GM12878 (cell line): ENCODE data around the gene CHST14.

Source experiments
- BRCA1 ChIP-seq: IDR thresholded peaks from 2 replicates; pipeline ENCODE4 v1.6.1; 2011; ENCODE audit warnings: low read depth, low read length, improper control_type of control experiment
- EZH2 ChIP-seq: IDR thresholded peaks from 2 replicates; pipeline ENCODE4 v1.6.1; 2012; ENCODE audit warnings: low read depth, mild to moderate bottlenecking, control low read depth, inconsistent platforms, low read length, borderline replicate concordance; ENCODE audit not compliant: control insufficient read depth
- POLR2A ChIP-seq: IDR thresholded peaks from 2 replicates; pipeline ENCODE4 v1.6.1; 2011; ENCODE audit warnings: low read depth, mild to moderate bottlenecking, low read length
- POU2F2 ChIP-seq: IDR thresholded peaks from 3 replicates; pipeline ENCODE4 v1.6.1; 2011; ENCODE audit warnings: low read depth, mild to moderate bottlenecking, low read length, borderline replicate concordance
- RELA ChIP-seq: fragments of 450-650 bp; IDR thresholded peaks from 2 replicates; pipeline ENCODE4 v1.8.0; 2014; ENCODE audit warnings: borderline replicate concordance; ENCODE audit not compliant: partially characterized antibody
- TCF12 ChIP-seq: IDR thresholded peaks from 2 replicates; pipeline ENCODE4 v1.6.1; 2011; ENCODE audit warnings: low read depth, mild to moderate bottlenecking, low read length
- TF ChIP-seq, protein P1 (sequence below), 3 experiments: IDR thresholded peaks in 2 of 3; conservative IDR thresholded peaks in 1 of 3; 2 replicates each; pipeline ENCODE4 v1.5.1; 2011; ENCODE audit warnings: low read depth in 3 of 3, low read length in 3 of 3, mild to moderate bottlenecking in 3 of 3, control low read depth in 2 of 3, moderate library complexity in 2 of 3, inconsistent platforms in 1 of 3, mixed read lengths in 1 of 3; ENCODE audit not compliant: control insufficient read depth in 2 of 3, insufficient read depth in 1 of 3; ENCODE audit errors: extremely low read depth in 1 of 3
- TF ChIP-seq, protein P2 (sequence below): IDR thresholded peaks from 2 replicates; pipeline ENCODE4 v1.6.1; 2012; ENCODE audit warnings: mild to moderate bottlenecking, low read depth, low read length

DNA sequence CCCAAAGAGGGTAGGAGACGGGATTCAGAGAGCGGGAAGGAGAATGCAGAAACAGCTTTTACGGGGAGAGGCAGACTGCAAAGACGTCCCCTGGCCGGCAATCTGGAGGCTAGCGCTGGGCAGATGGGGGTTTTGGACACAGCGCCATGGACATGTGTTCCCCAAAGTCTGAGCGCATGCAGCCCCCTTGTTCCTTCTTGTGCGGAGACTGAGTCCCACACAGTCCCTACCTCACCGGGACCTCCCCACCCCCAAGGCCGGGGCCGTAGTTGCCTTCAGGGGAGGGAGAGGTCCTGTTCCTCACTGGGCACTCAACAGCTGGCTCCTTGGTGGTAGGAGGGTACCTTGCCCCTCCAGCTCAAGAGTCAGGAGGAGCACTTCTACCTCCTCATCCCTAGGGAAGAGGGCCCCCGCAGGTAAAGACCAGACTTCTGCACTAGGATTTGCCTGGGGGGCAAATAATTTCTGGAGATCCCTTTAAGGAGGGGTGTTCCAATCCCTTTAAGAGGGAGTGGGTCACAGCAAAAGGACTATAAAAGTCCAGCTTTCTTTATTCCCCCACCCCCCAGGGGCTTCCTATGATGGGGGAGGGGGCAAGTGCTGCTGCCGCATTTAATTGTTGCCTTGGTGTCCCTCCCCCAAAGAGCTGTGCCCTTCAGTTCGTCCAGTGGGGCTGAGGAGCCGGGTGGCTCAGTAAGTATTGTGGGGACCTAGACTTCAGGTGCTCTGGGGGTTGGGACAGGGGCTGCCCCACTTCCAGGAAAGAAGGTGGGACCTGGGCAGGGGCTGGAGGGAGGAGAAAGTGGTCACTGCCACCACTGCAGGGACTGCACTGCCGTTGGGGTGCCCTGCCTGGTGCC is 33.7 kb upstream of the CHST14 start:
- TF ChIP-seq, protein P1, sequence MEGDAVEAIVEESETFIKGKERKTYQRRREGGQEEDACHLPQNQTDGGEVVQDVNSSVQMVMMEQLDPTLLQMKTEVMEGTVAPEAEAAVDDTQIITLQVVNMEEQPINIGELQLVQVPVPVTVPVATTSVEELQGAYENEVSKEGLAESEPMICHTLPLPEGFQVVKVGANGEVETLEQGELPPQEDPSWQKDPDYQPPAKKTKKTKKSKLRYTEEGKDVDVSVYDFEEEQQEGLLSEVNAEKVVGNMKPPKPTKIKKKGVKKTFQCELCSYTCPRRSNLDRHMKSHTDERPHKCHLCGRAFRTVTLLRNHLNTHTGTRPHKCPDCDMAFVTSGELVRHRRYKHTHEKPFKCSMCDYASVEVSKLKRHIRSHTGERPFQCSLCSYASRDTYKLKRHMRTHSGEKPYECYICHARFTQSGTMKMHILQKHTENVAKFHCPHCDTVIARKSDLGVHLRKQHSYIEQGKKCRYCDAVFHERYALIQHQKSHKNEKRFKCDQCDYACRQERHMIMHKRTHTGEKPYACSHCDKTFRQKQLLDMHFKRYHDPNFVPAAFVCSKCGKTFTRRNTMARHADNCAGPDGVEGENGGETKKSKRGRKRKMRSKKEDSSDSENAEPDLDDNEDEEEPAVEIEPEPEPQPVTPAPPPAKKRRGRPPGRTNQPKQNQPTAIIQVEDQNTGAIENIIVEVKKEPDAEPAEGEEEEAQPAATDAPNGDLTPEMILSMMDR (IDR thresholded peaks at IDR 0.05 in 2 of 3, conservative IDR thresholded peaks at IDR 0.05 in 1 of 3; ENCODE audit: control insufficient read depth in 2 of 3, extremely low read depth in 1 of 3, insufficient read depth in 1 of 3, low read depth in 3 of 3, low read length in 3 of 3) = no peak
- TF ChIP-seq TCF12 (no peak), EZH2 (no peak), POU2F2 (no peak), BRCA1 (no peak), POLR2A (no peak), RELA (no peak)
- TF ChIP-seq, protein P2, sequence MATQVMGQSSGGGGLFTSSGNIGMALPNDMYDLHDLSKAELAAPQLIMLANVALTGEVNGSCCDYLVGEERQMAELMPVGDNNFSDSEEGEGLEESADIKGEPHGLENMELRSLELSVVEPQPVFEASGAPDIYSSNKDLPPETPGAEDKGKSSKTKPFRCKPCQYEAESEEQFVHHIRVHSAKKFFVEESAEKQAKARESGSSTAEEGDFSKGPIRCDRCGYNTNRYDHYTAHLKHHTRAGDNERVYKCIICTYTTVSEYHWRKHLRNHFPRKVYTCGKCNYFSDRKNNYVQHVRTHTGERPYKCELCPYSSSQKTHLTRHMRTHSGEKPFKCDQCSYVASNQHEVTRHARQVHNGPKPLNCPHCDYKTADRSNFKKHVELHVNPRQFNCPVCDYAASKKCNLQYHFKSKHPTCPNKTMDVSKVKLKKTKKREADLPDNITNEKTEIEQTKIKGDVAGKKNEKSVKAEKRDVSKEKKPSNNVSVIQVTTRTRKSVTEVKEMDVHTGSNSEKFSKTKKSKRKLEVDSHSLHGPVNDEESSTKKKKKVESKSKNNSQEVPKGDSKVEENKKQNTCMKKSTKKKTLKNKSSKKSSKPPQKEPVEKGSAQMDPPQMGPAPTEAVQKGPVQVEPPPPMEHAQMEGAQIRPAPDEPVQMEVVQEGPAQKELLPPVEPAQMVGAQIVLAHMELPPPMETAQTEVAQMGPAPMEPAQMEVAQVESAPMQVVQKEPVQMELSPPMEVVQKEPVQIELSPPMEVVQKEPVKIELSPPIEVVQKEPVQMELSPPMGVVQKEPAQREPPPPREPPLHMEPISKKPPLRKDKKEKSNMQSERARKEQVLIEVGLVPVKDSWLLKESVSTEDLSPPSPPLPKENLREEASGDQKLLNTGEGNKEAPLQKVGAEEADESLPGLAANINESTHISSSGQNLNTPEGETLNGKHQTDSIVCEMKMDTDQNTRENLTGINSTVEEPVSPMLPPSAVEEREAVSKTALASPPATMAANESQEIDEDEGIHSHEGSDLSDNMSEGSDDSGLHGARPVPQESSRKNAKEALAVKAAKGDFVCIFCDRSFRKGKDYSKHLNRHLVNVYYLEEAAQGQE = no peak
